ENCODE results near the gene NOTCH1. TPM values are rescaled to one million over a fixed set of nuclear protein-coding genes. Genes with fewer than 3 reads are reported as not detected.

The NOTCH1 gene
- total and polyA plus RNA-seq, 2 of the 4 experiments (the other 2 are of a cell fraction) = 1.8 to 6.0 TPM

DNA sequence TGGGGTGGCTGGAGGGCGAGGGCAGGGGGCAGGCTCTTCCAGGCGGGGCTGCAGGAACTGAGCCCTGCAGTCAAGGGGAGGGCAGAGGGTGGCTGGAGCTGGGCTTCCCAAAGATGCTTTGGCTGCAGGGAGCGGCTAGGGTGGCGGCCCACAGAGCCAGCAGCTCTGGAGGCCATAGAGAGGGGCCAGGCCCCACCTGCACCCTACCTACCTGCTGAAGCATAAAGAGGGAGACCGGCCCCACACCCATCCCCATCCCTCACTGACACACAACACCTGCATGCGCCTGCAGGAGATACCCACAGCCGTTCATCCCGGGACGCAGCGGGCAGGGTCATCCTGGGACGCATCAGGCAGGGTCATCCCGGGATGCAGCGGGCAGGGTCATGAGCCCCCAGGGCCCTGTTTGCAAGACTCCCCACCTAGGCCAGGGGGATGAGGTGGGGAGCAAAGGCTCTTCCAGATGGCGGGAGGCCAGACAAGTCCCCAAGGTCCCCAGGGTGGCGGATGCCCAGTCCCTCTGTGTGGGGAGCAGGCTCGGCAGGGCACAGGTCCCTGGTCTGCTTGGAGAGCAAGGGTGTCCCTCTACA is 39.8 kb upstream of the NOTCH1 start:
- H2AK5ac ChIP-seq (ENCODE audit: low read depth, low read length) = no peak overlapping the region
- ATAC-seq (ENCODE audit: low read depth) = no peak
- in situ Hi-C loops (cut with MboI; ENCODE audit: low sequenced_read_pairs) = no loop called here
- CTCF ChIA-PET = no interaction called here
- POLR2A ChIA-PET (ENCODE audit: unreplicated experiment) = no interaction called here
- dilution Hi-C loops (cut with HindIII; ENCODE audit: low sequenced_read_pairs, unreplicated experiment) = no loop called here
- H2BK120ac ChIP-seq (ENCODE audit: low read depth, low read length) = no peak overlapping the region
- H3K18ac ChIP-seq (ENCODE audit: low read depth, low read length) = no peak overlapping the region
- no peak overlapping the region for H3K27ac ChIP-seq (ENCODE audit: insufficient read depth, low read length)
- H3K56ac ChIP-seq (ENCODE audit: extremely low read depth, insufficient read depth, low read length) = no peak overlapping the region
- H2BK20ac ChIP-seq (ENCODE audit: low read depth, low read length) = no peak overlapping the region
- 88% methylated on average over 8 of the region's 16 CpGs; no CpG with 5 or more reads in 1 of the 2 experiments for WGBS, 2 experiments (ENCODE audit: extremely low coverage in 2 of 2, insufficient read length in 1 of 2)
- H3K4ac ChIP-seq (ENCODE audit: low read depth, low read length) = no peak overlapping the region
- DNase-seq = no peak
- H3K36me3 ChIP-seq (ENCODE audit: control insufficient read depth, insufficient read depth, low read length) = no peaks in the 10 kb centered on the region
- H3K14ac ChIP-seq (replicated peaks; ENCODE audit: low read depth, low read length) = no peak overlapping the region
- H3K4me2 ChIP-seq (ENCODE audit: low read depth, low read length) = no peak overlapping the region
- H3K4me3 ChIP-seq (ENCODE audit: insufficient read depth, low read depth, low read length) = no peak overlapping the region
- no peak overlapping the region for H2BK5ac ChIP-seq (ENCODE audit: low read depth, low read length, poor library complexity, severe bottlenecking)
- H3K27me3 ChIP-seq (ENCODE audit: control insufficient read depth, insufficient read depth, low read length) = peaks cover 3% of the 10 kb centered on the region; the same call in 1 of the 2 replicates
- intact Hi-C loops (cut with micrococcal nuclease) = no loop called here
- H2BK15ac ChIP-seq (ENCODE audit: low read depth, low read length) = no peak overlapping the region
- BruUV-seq (replicated peaks) = no TSS peak
- peaks cover 6% of the 10 kb centered on the region for H3K9me1 ChIP-seq (ENCODE audit: insufficient read depth, low read length)
- no peak overlapping the region for H4K91ac ChIP-seq (ENCODE audit: insufficient read depth, low read depth, low read length)
- no peak overlapping the region for H3K23ac ChIP-seq (ENCODE audit: low read depth, low read length)
- no peak overlapping the region for H4K5ac ChIP-seq (ENCODE audit: low read depth, low read length)
- no peak overlapping the region for H3K9ac ChIP-seq (ENCODE audit: low read depth, low read length)
- H4K8ac ChIP-seq (ENCODE audit: low read depth in 2 of 2, low read length in 2 of 2) = no peak overlapping the region
- no peak for TF ChIP-seq NFE2L2 (IDR thresholded peaks at IDR 0.05; ENCODE audit: low read depth, low read length)
- no peak for TF ChIP-seq MAZ (IDR thresholded peaks at IDR 0.05; ENCODE audit: borderline replicate concordance, low read depth, low read length)
- TF ChIP-seq CHD1 (IDR thresholded peaks at IDR 0.05; ENCODE audit: low read depth, low read length) = no peak
- TF ChIP-seq RAD21 (IDR thresholded peaks at IDR 0.05; ENCODE audit: low read length) = no peak
- TF ChIP-seq MAFK (IDR thresholded peaks at IDR 0.05; ENCODE audit: low read depth, low read length) = no peak
- no peak for TF ChIP-seq SMC3 (IDR thresholded peaks at IDR 0.05; ENCODE audit: low read depth, low read length)
- TF ChIP-seq, protein P1, sequence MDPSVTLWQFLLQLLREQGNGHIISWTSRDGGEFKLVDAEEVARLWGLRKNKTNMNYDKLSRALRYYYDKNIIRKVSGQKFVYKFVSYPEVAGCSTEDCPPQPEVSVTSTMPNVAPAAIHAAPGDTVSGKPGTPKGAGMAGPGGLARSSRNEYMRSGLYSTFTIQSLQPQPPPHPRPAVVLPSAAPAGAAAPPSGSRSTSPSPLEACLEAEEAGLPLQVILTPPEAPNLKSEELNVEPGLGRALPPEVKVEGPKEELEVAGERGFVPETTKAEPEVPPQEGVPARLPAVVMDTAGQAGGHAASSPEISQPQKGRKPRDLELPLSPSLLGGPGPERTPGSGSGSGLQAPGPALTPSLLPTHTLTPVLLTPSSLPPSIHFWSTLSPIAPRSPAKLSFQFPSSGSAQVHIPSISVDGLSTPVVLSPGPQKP (IDR thresholded peaks at IDR 0.05; ENCODE audit: borderline replicate concordance, low read depth, low read length) = no peak
- TF ChIP-seq, protein P2, sequence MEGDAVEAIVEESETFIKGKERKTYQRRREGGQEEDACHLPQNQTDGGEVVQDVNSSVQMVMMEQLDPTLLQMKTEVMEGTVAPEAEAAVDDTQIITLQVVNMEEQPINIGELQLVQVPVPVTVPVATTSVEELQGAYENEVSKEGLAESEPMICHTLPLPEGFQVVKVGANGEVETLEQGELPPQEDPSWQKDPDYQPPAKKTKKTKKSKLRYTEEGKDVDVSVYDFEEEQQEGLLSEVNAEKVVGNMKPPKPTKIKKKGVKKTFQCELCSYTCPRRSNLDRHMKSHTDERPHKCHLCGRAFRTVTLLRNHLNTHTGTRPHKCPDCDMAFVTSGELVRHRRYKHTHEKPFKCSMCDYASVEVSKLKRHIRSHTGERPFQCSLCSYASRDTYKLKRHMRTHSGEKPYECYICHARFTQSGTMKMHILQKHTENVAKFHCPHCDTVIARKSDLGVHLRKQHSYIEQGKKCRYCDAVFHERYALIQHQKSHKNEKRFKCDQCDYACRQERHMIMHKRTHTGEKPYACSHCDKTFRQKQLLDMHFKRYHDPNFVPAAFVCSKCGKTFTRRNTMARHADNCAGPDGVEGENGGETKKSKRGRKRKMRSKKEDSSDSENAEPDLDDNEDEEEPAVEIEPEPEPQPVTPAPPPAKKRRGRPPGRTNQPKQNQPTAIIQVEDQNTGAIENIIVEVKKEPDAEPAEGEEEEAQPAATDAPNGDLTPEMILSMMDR (conservative IDR thresholded peaks at IDR 0.05; ENCODE audit: low read depth, low read length) = no peak
- TF ChIP-seq RCOR1 (IDR thresholded peaks at IDR 0.05; ENCODE audit: insufficient replicate concordance, low read length) = no peak
- TF ChIP-seq, protein P3, sequence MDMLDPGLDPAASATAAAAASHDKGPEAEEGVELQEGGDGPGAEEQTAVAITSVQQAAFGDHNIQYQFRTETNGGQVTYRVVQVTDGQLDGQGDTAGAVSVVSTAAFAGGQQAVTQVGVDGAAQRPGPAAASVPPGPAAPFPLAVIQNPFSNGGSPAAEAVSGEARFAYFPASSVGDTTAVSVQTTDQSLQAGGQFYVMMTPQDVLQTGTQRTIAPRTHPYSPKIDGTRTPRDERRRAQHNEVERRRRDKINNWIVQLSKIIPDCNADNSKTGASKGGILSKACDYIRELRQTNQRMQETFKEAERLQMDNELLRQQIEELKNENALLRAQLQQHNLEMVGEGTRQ (IDR thresholded peaks at IDR 0.05; ENCODE audit: low read depth, low read length) = no peak
- no peak for TF ChIP-seq MXI1 (IDR thresholded peaks at IDR 0.05; ENCODE audit: borderline replicate concordance, low read depth, low read length)
- no peak for TF ChIP-seq CEBPB (IDR thresholded peaks at IDR 0.05; ENCODE audit: low read depth, low read length)
- peaks cover 6% of the 10 kb centered on the region; the same call in 1 of the 2 replicates for H3K4me1 ChIP-seq (ENCODE audit: control insufficient read depth, insufficient read depth, low read length)
- H2AFZ ChIP-seq (replicated peaks; ENCODE audit: low read length, poor library complexity) = no peak overlapping the region
- no peaks in the 10 kb centered on the region; the same call in none of the 2 replicates for H4K20me1 ChIP-seq (ENCODE audit: insufficient read depth, low read length)
- H3K79me1 ChIP-seq (ENCODE audit: low read depth in 1 of 2, low read length in 2 of 2) = no peaks in the 10 kb centered on the region
- H3K9me3 ChIP-seq (ENCODE audit: control insufficient read depth, insufficient read depth, low read length) = no peaks in the 10 kb centered on the region
- no peak overlapping the region for H2AK9ac ChIP-seq (replicated peaks; ENCODE audit: low read depth, low read length, poor library complexity)

All from IMR-90 (cell line).